Activated CD4-positive, alpha-beta T cell treated with anti-CD3 and anti-CD28 coated beads, Interleukin-2, amount 10 ng/mL, durations not matched to agents 24 days and 14 days (primary cell): ENCODE results near the gene PLCB4. TPM values are rescaled to one million over a fixed set of nuclear protein-coding genes. Genes with fewer than 3 reads are reported as not detected.

Experiments
- DNase-seq: peaks from one replicate; pipeline ENCODE4 v3.0.0; 2022
- H3K27ac Mint-ChIP-seq: one replicate; pipeline ENCODE4 v1.8.0; 2022; ENCODE audit warnings: mild to moderate bottlenecking, mixed read lengths
- H3K27me3 Mint-ChIP-seq: one replicate; pipeline ENCODE4 v1.8.0; 2022; ENCODE audit warnings: mixed read lengths
- H3K36me3 Mint-ChIP-seq: one replicate; pipeline ENCODE4 v1.8.0; 2022; ENCODE audit warnings: low read depth, mild to moderate bottlenecking, mixed read lengths
- H3K4me1 Mint-ChIP-seq: one replicate; pipeline ENCODE4 v1.8.0; 2021; ENCODE audit warnings: mixed read lengths
- H3K4me3 Mint-ChIP-seq: one replicate; pipeline ENCODE4 v1.8.0; 2022; ENCODE audit warnings: mild to moderate bottlenecking, moderate library complexity, mixed read lengths
- H3K9me3 Mint-ChIP-seq: one replicate; pipeline ENCODE4 v1.8.0; 2021; ENCODE audit warnings: mixed read lengths
- intact Hi-C: fragments of 100-400 bp; cut with micrococcal nuclease; formaldehyde crosslinking; loops from one replicate; pipeline ENCODE4 v1.15.1; 2023
- total RNA-seq: library from RNA; stranded (reverse); gene quantifications from 2 replicates; pipeline ENCODE4 v1.2.3, GENCODE V29; 2022

The PLCB4 gene
- total RNA-seq, 1 donor from 2014 or later = not detected

DNA sequence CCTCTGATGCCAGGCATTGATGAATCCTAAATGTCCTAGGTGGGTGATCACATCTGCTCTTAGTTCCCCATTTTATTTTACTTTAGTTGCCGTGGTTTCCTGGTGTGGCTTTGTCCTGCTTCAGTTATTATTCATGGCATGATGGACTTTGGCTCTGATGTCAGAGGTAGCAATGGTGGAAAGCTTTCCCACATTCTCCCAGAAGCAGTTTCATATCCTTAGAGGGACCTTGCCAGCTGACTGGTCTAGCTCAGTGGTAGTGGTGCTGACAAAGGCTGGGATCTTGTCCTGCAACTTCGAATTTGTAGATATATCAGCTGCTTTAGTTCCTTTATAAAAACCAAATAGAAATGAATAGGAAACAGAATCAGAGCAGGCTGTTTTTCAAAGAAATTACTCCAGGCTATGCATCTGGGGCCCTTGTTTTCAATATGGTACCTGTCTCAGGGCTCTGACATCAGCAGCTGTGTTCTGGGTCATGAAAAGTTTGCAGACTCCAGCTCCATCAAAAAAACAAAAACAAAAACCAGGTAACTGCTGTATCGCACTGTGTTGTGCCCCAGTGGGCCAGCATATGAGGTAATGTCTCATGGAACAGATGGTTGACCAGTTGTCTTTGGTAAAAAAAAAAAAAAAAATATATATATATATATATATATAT lies 133.7 kb downstream of the PLCB4 start:
- Mint-ChIP-seq H3K4me3 (no peak overlapping the region), H3K27ac (no peak overlapping the region), H3K9me3 (no peaks in the 10 kb centered on the region), H3K36me3 (no peaks in the 10 kb centered on the region), H3K27me3 (no peaks in the 10 kb centered on the region), H3K4me1 (no peaks in the 10 kb centered on the region)
- intact Hi-C loops = no loop called here
- DNase-seq = no peak

DNA sequence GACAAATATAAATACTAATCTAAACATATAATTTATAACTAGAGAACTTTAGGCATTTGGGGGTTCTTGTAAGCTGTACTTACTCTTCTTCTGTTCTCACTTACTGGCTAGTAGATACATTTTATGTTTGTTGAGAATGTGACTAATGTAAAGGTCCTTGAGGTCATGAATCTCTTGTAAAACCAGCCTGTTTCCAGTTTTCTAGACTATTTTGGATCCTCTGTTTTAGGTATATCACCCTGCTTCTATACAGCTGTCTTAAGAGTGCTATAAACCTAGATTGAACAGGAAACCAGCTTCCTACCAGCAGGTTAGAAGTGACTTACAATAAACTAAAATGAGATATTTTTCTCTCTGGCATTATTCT lies 134.2 kb downstream of the PLCB4 start:
- no peaks in the 10 kb centered on the region for H3K27me3 Mint-ChIP-seq
- intact Hi-C loops = no loop called here
- no peaks in the 10 kb centered on the region for H3K9me3 Mint-ChIP-seq
- H3K36me3 Mint-ChIP-seq = no peaks in the 10 kb centered on the region
- H3K27ac Mint-ChIP-seq = no peak overlapping the region
- no peak for DNase-seq
- no peaks in the 10 kb centered on the region for H3K4me1 Mint-ChIP-seq
- no peak overlapping the region for H3K4me3 Mint-ChIP-seq

GRCh38 chr20:9204979-9205378 lies 136.1 kb downstream of the PLCB4 start:
- Mint-ChIP-seq H3K4me3 (no peak overlapping the region), H3K27ac (no peak overlapping the region)
- no peak for DNase-seq

DNA sequence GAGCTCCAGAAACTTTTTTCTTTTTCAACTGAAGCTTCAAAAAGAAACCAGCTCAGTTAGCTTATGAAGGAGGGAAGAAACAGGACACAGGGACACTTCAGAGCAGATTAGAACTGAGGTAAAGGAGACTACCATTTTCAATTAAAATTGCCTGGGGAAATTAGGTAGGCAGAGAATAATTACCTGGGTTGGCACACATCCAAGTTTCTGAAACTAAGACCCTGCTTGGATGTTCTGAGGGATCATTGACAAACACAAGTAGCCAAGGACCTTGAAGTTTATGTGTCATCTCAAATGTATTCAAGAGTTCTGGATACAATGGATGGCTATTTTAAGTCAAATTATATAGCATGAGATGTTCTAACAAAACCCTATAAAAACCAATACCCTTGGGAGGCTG lies 137.6 kb downstream of the PLCB4 start:
- no peak for DNase-seq
- Mint-ChIP-seq H3K4me3 (no peak overlapping the region), H3K27me3 (no peaks in the 10 kb centered on the region), H3K27ac (no peak overlapping the region), H3K36me3 (no peaks in the 10 kb centered on the region), H3K4me1 (no peaks in the 10 kb centered on the region), H3K9me3 (no peaks in the 10 kb centered on the region)
- intact Hi-C loops = no loop called here

More at GRCh38 chr20:9204979-9205378, 136.1 kb downstream of the PLCB4 start:
- Mint-ChIP-seq H3K4me1 (no peaks in the 10 kb centered on the region), H3K36me3 (no peaks in the 10 kb centered on the region), H3K9me3 (no peaks in the 10 kb centered on the region), H3K27me3 (no peaks in the 10 kb centered on the region)
- intact Hi-C loops = no loop called here

DNA sequence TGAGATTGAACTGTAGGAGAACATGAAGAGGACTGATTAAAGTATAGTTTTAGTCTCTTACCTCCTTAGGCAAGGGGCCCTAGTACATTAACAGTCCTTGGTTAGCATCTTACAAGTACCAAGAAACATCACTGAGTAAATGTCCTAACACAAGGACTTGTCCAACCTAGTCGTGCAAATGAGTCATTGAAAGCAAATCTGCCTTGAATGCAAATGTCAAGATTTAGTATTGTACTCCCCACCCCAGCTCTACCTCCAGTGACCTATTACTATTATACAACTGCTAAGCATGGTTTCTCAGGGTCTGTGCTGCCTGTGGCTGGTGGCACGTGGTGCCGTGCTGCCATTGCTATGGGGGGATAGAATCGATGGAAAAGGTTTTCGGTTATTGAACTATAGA lies 138.4 kb downstream of the PLCB4 start:
- no peaks in the 10 kb centered on the region for H3K36me3 Mint-ChIP-seq
- no peak overlapping the region for H3K27ac Mint-ChIP-seq
- no peaks in the 10 kb centered on the region for H3K27me3 Mint-ChIP-seq
- no peaks in the 10 kb centered on the region for H3K9me3 Mint-ChIP-seq
- H3K4me1 Mint-ChIP-seq = no peaks in the 10 kb centered on the region
- intact Hi-C loops = no loop called here
- H3K4me3 Mint-ChIP-seq = no peak overlapping the region
- no peak for DNase-seq

DNA sequence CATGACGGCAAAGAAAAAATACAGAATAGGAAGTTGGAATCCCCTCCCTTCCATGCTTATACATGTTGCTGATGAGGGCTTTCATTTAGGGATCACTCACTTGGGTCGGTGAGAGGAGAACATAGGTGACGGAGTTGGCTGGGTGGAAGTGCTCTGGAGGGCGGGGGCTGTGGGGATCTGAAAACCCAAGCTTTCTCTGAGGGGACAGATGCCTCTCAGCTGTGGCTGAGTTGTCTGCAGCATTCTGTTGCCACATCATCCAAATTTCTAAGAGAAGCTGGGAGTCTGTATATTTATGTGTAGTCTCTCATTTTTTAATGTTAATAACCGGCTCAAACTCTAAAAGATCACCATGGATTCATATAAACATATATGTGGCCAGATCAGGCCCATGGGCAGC lies 141.5 kb downstream of the PLCB4 start:
- Mint-ChIP-seq H3K27ac (no peak overlapping the region), H3K4me3 (no peak overlapping the region), H3K9me3 (no peaks in the 10 kb centered on the region), H3K4me1 (no peaks in the 10 kb centered on the region), H3K27me3 (no peaks in the 10 kb centered on the region), H3K36me3 (no peaks in the 10 kb centered on the region)
- intact Hi-C loops = no loop called here
- no peak for DNase-seq

GRCh38 chr20:9211016-9211760 lies 142.3 kb downstream of the PLCB4 start:
- no peaks in the 10 kb centered on the region for H3K27me3 Mint-ChIP-seq
- no peak overlapping the region for H3K4me3 Mint-ChIP-seq
- H3K4me1 Mint-ChIP-seq = no peaks in the 10 kb centered on the region
- intact Hi-C loops = no loop called here
- H3K36me3 Mint-ChIP-seq = no peaks in the 10 kb centered on the region
- H3K9me3 Mint-ChIP-seq = no peaks in the 10 kb centered on the region
- no peak for DNase-seq
- no peak overlapping the region for H3K27ac Mint-ChIP-seq

GRCh38 chr20:9212735-9213134 lies 143.8 kb downstream of the PLCB4 start:
- intact Hi-C loops = no loop called here
- Mint-ChIP-seq H3K27ac (no peak overlapping the region), H3K27me3 (no peaks in the 10 kb centered on the region), H3K36me3 (no peaks in the 10 kb centered on the region), H3K4me3 (no peak overlapping the region), H3K4me1 (no peaks in the 10 kb centered on the region), H3K9me3 (no peaks in the 10 kb centered on the region)
- no peak for DNase-seq

- DNase-seq = no peak
- Mint-ChIP-seq H3K9me3 (no peaks in the 10 kb centered on the region), H3K4me3 (no peak overlapping the region), H3K4me1 (no peaks in the 10 kb centered on the region), H3K27ac (no peak overlapping the region), H3K36me3 (no peaks in the 10 kb centered on the region), H3K27me3 (no peaks in the 10 kb centered on the region)
- intact Hi-C loops = no loop called here
Measured at GRCh38 chr20:9214685-9215084, 145.8 kb downstream of the PLCB4 start.

DNA sequence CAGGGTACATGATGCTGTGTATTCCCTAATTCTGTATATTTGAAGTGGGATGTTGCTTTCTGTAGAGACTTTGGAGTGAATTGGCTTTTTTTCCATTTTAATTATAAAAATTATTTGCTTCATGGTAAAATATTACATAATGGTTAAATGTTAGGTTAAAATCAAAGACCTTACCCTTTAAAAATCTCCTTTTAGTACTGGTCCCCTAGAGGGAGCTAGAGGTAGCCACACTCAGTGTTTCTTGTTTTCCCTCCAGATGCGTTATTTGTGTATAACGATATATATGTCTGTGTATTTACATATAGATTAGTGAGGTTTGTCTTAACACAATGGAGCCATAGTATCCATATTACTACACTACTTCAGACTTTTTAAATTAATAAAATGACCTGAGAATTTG lies 146.7 kb downstream of the PLCB4 start:
- intact Hi-C loops = no loop called here
- Mint-ChIP-seq H3K4me3 (no peak overlapping the region), H3K36me3 (no peaks in the 10 kb centered on the region), H3K4me1 (no peaks in the 10 kb centered on the region), H3K9me3 (no peaks in the 10 kb centered on the region), H3K27ac (no peak overlapping the region), H3K27me3 (no peaks in the 10 kb centered on the region)
- DNase-seq = no peak

- H3K27me3 Mint-ChIP-seq = no peaks in the 10 kb centered on the region
- no peak overlapping the region for H3K27ac Mint-ChIP-seq
- DNase-seq = no peak
- H3K4me3 Mint-ChIP-seq = no peak overlapping the region
- H3K36me3 Mint-ChIP-seq = no peaks in the 10 kb centered on the region
- intact Hi-C loops = no loop called here
- H3K9me3 Mint-ChIP-seq = no peaks in the 10 kb centered on the region
- H3K4me1 Mint-ChIP-seq = no peaks in the 10 kb centered on the region
Measured at GRCh38 chr20:9218531-9218961, 149.7 kb downstream of the PLCB4 start.

DNA sequence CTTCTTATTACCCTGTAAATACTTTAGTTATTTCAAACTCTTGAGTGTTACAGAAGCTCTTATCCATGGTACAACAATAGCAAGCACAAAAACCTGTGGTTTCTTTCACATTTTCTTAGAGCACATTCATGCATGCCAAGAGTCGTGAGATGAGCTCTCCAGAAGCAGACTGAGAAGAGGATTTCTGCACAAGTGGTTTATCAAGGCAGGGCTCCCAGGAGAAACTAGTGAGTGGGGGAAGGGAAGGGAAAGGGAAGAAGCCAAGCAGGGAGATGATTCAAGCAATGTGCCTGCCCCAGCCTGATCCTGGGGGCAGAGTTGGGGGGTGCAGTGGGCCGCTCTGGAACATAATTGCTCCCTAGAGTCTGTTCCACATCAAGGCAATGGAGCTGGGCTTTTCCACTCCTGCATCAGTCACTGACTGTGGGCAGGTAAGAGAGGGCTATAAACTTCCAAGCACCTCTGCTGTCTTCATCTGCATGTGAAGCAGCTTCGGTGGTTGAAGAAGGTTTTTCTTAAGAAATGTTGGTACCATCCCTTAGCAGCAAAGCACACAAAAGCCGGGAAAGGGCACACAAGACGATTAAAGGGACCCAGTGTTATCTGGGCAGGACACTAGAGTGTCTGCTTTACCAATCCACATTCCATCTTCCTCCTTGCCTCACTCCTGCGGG lies 152.1 kb downstream of the PLCB4 start:
- Mint-ChIP-seq H3K4me3 (no peak overlapping the region), H3K9me3 (no peaks in the 10 kb centered on the region), H3K4me1 (no peaks in the 10 kb centered on the region), H3K27me3 (no peaks in the 10 kb centered on the region), H3K27ac (no peak overlapping the region), H3K36me3 (no peaks in the 10 kb centered on the region)
- DNase-seq = no peak
- intact Hi-C loops = no loop called here

DNA sequence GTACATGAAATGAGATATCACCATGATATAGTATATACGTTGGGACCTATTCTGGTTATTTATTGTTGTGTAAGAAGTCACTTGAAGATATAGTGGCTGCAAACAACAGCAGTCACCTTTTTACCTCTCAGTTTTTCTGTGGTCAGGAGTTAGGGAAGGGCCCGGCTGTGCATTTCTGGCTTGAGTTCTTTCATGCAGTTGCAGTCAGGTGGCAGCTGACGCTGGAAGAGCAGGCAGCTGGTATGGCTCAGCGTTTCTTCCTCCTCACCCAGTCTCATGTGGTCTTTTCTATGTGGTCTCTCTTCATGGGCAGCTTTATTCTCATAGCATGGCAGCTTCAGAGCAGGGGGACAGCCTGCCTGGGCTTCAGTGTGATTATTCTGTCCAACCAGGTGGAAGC lies 154.4 kb downstream of the PLCB4 start:
- DNase-seq = no peak
- H3K4me3 Mint-ChIP-seq = no peak overlapping the region
- H3K27me3 Mint-ChIP-seq = no peaks in the 10 kb centered on the region
- H3K36me3 Mint-ChIP-seq = no peaks in the 10 kb centered on the region
- no peak overlapping the region for H3K27ac Mint-ChIP-seq
- intact Hi-C loops = no loop called here
- no peaks in the 10 kb centered on the region for H3K4me1 Mint-ChIP-seq
- H3K9me3 Mint-ChIP-seq = no peaks in the 10 kb centered on the region

- Mint-ChIP-seq H3K4me3 (no peak overlapping the region), H3K36me3 (no peaks in the 10 kb centered on the region), H3K9me3 (no peaks in the 10 kb centered on the region), H3K27me3 (no peaks in the 10 kb centered on the region), H3K27ac (no peak overlapping the region), H3K4me1 (no peaks in the 10 kb centered on the region)
- intact Hi-C loops = no loop called here
- DNase-seq = no peak
Measured at GRCh38 chr20:9225879-9226278, 157.0 kb downstream of the PLCB4 start.
